GM19240 (cell line): Measurements from ENCODE around the gene RANBP3L.
"Not testable (repeated sequence)": the region's sequence is repeated elsewhere in the genome, so short reads cannot be mapped to it uniquely, and the experiment has no call there.

Source experiments
- DNase-seq: peaks from one replicate; pipeline ENCODE4 v3.0.0; 2011; ENCODE audit warnings: low spot score; ENCODE audit not compliant: insufficient read length

RANBP3L gene, protein sequence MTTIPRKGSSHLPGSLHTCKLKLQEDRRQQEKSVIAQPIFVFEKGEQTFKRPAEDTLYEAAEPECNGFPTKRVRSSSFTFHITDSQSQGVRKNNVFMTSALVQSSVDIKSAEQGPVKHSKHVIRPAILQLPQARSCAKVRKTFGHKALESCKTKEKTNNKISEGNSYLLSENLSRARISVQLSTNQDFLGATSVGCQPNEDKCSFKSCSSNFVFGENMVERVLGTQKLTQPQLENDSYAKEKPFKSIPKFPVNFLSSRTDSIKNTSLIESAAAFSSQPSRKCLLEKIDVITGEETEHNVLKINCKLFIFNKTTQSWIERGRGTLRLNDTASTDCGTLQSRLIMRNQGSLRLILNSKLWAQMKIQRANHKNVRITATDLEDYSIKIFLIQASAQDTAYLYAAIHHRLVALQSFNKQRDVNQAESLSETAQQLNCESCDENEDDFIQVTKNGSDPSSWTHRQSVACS

DNA sequence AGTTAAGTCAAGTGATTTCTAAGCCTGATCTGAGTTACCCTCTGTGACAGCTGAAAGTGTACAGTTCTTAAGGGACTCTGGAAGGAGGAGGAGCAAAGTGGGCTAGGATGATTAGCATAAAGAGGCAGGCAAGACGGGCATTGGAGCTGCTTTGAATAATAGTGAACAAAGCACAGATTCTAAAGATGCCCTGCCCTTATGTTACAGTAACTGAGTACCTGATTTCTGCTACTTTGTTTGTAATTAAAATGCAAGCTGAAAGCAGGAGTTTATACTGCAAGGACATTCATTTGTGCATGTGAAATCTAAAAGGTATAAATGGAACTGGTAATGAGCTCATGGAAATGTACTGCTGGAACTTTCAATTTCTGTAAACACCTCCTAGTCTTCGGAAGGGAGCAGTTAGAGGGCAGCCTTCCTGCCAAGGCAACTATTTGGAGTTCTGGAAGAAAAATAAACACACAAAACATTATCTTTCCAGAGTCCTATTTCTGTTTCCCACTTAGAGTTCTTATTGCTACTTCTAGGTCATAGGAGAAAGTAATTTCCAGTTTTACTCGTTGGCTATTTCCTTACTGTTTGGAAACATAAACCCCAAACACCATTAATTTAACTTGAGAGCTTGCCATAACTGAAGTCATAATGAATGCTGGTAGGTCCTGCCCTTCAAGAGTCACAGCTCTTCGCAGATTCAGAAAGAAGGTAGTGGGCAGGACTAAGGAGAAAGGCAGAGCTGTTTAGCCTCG is at the start of gene RANBP3L:
TSS of gene RANBP3L (minus strand) at position 45 of the 746 bp plus-strand sequence. CDS start 486 bp downstream, outside the sequence.
- no peak for DNase-seq

DNA sequence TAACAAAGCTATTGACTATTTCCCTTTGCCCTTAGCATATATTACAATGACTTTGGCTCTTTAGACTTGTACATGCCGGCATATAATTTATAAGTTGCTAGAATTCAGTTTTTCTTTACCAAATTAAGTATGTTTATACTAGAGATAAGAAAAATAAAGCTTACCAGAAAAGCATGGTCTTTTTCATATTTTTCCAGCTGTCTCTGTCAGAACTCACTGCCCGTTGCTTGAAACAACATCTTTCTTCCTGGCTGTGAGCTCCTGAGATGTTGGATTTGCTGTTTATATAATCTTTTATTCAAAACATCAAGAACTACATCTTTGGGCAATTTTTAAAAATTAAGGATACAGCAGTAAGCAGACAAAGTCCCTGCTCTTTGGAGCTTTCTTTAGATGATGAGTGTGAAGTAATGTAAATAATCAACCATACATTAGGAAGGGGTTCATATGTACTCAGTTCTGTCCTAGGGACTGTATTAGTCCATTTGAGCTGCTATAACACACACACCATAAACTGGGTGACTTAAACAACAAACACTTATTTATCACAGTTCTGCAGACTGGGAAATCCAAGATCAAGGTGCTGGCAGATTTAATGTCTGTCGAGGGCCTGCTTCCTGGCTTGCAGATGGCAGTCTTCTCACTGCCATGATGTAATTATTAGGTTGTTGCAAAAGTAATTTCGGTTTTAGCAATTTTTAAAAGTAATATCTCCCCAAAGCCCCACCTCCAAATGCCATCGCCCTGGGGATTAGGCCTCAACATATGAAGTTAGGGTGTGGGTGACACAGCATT is 45.4 kb upstream of the RANBP3L start:
- no peak for DNase-seq

DNA sequence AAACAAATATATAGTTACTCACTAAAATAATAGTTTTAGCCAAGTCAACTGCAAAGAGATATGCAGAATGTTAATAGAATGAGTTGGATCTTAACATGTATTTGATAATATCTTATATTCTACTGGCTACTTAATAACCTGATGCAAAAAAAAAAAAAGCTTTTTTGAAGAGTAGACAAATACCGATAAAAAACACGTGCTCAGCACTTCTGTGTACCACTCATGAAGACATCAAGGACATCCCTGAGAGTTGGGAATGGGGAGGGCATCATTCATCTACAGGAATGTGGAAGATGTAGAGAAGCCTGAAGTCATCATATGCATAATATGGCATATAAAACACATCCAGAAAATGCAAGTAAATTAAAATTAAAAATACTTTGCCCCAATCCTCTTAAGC is 43.2 kb upstream of the RANBP3L start:
- DNase-seq = no peak

DNA sequence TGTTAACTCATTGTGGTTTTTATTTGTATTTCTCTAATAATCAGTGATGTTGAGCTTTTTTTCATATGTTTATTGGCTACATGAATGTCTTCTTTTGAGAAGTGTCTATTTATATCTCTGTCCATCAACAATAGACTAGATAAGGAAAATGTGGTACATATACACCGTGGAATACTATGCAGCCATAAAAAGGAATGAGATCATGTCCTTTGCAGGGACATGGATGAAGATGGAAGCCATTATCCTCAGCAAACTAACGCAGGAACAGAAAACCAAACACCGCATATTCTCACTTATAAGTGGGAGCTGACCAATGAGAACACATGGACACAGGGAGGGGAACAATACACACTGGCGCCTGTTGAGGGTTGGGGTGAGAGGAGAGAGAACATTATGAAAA is 40.0 kb upstream of the RANBP3L start:
- DNase-seq = not testable (repeated sequence)

DNA sequence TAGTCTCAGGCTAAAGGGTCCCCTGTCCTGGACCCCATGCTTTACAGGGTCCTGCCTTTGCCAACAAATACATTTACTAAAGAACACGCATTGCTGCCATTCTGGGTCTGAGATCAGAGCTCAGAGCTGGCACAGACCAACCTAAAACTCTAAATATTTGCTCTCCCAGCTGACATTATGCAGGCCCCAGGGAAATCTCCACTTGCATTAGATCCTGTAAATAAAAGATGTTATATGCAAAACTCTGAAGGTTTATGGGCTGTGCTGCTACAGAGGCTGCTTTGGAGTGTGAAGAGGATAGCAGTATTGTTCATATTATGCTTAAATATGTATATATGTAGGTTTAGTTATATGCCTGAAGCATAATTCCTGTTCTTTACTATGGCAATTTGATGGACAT is 35.9 kb upstream of the RANBP3L start:
- DNase-seq = no peak

DNA sequence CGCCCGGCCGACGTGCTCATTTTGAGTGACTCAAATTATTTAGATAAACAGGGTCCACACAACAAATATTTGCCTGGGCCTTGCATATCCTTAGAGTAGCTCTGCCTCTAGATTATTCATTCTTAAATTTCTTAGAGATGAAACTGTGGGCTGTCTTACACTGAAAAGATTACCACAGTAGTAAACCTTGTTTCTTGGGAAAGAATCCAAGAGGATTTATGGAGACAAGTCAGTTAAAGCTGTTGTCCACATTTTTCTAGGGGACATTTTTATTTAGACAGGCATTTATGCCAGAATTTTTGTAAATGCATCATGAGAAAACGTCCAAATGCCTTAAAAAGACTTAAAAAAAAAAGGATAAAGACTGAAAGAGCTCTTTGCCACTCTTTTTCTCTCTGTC is 32.6 kb upstream of the RANBP3L start:
- no peak for DNase-seq

DNA sequence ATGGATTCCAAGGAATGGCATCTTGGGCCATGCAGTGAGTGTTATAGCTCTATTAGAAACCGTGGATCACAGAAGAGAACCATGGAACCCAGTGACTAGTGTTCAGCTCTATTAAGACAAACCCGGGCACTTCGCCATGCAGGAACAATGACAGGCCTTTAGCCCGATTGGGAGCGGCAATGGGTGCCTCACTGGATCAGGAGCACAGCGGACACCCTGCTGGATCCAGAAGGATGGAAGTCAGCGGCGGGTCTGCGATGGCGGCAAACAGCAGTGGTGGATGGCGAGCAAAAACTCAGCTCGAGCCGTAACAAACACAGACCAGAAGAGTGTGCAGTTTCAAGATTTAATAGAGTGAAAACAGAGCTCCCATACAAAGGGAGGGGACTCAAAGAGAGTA is 31.0 kb upstream of the RANBP3L start:
- DNase-seq = not testable (repeated sequence)

DNA sequence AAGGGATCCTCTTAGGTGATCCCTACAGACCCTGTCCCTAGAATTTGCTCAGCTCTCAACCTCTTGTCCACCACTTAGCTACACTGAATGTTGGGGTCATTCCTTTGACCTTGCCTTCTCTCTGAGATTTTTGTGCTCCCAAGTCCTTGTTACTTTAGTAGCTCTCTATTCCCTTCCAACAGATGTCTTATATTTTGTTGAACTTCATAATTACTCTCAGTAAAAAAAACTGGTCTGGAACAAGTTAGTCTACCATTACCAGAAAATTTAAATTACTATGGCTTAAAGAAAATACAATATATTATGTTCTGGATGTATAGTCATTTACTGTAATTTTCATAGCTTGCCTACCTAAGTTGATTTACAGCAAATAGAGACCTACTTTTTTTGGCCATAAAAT is 23.5 kb upstream of the RANBP3L start:
- no peak for DNase-seq

DNA sequence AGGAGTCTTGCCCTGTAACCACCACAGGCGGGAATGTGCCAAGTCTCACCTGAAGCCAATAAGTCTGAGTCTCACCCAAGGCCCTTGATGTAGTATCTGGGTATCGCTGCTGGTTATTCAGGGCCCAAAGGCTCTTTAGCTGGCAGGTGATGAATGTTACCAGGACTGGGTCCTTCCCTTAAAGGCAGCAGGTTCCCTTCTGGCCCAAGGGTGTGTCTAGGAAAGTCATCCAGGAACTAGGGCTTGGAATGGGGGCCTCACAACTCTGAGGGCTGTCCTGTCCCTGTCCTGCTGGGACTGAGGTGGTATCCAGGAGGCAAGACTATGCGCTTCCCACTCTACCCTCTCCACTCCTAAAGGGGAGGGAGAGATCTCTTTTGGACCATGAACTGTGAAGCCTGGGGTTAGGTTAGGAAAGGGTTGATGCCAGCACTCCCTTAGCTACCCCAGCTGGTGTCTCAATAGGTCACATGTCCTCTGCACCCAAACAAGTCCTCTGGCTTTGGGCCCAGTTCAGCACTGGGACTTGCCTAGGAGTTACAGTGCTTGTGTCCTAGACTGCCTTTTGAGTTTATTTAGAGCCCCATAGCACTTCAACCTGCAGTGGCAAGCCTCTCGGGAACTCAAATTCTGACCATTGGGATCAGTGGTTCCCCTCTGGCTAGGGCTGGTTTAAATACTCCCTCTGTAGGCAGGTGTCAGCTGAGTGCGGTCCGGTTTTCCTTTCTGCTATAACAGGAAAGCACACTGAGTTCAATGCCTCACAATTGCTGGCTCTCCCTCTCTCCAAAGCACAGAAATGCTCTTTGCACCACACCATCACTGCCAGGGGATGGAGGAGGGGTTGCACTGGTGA is 22.5 kb upstream of the RANBP3L start:
- no peak for DNase-seq

DNA sequence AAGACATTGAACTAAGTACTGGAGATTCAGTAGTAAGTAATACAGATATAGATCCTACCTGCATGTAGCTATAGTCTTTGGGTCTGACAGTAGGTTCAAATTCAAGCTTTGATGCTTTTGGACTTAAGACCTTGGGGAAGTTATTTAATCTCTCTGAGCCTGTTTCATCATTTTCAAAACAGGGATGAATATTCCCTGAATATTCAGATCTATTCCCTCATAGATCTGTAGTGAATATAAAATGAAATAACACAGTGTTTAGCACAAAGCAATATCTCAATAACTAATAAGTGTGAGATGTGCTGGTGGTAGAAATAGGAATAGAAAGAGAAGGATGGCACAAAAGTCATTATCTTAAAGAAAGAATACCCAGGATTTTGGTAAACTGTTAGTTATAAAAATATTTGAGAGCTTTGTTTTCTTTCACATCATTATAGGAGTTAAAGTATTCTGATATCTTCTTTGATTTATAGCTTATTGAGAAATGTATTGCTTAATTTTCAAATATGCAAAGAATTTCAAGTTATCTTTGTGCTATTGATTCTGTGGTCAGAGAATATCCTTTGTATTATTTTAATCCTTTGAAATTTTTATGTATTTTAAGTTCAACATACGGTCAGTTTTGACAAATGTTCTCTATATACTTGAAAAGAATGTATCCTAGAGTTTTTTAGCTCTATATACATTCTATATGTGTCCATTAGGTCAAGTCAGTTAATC is 11.4 kb upstream of the RANBP3L start:
- no peak for DNase-seq

DNA sequence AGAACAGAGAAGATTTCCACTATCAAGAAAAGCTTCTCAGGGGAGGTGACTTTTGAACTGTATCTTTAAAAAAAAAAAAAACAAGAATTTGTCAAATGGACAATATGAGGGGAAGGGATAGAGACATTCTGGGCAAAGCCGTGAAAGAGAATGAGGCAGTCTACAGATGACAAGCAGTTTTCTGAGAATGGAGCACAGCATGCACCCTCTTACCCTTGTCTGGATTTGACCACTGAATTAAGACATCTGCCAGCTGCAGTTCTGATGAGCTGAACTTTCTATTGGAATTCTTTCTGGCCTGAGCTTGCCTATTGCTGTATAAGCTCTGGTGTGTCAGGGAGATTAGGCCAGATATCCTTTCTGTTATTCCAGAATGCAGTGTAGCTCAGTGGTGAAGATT is 10.3 kb upstream of the RANBP3L start:
- no peak for DNase-seq

DNA sequence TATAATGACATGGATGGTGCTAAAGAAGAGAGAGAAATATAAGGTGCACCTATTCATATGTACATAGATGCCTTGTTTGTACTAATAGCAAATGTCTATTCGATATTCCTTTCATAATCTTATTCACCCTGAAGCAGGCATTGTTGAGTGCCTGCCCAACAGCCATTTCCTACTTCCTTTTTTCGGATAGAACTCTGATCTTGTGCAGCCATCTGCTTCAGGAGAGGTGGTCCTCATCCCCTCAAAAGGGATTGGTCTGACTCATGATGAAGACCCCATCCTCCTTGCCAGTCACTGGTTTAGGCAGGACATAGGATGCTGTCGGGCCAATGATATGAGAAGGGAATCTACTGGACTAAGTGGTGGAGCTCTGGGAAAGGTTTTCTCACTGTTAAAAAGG is 8.4 kb upstream of the RANBP3L start:
- no peak for DNase-seq

DNA sequence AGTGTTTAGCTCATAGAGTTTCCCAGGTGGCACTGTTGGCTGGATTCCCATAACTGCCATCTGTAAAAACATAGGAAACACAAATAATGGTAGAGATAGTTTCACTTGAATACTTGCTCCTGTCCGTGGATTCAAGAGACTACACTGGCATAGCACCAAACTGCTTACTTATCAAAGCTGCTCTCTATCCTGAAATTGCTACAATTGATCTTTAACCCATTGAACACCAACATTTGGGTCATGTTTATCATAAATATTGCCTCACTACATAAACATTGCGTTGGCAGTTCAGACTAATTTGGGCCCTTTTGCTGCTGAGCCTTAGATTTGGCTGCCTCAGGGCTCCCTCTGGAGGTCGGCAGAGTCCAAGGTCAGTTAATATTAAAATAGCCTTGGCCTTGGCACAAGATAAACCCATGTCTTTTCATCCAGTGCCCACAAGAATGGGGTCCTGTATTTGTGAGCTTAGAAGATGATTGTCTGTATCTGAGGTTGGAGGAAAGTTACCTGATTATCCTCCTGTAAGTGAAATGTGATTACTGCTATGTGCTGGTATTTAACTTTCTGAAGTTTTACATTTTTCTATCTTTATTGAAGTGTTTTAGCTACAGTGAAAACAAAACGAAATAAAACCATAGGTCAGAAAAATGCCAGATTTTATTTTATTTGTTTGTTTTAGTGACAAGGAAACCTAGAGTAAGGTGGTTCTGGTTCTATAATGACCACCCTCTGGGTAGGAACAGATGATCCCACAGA is 4.0 kb upstream of the RANBP3L start:
- peak; percentile 9 for DNase-seq

DNA sequence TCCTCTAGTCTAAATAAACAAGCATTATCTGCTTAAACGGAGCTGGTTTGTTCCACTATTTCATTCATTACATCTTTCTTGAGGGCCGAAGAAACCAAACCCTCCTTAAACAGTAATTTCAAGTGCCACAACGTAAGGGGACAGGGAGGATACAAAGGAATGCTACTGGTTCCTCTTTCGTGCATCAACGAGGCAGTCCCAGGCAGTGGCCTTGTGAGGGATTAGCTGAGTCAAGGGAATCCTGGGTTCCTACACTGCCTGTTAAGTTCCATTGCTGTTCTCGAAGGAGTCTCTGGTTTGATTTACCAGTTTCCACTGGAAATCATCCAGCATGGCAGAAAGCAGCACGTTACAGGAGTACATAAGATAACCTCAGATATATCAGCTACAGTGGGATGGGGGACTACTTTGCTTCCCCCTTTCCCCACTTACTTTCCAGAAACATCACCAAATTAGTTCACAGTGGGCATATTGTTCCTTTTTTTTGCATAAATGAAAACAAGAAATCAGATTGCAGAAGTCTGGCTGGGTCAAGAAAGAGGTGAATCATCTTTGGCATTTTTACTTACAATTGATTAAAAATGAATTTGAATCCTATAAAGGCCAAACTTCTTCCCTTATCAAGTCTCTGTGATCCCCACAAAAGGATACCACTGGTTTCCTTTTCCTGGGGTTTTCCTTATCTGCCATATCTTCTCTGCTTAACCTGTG is 2.5 kb upstream of the RANBP3L start:
- DNase-seq = no peak

DNA sequence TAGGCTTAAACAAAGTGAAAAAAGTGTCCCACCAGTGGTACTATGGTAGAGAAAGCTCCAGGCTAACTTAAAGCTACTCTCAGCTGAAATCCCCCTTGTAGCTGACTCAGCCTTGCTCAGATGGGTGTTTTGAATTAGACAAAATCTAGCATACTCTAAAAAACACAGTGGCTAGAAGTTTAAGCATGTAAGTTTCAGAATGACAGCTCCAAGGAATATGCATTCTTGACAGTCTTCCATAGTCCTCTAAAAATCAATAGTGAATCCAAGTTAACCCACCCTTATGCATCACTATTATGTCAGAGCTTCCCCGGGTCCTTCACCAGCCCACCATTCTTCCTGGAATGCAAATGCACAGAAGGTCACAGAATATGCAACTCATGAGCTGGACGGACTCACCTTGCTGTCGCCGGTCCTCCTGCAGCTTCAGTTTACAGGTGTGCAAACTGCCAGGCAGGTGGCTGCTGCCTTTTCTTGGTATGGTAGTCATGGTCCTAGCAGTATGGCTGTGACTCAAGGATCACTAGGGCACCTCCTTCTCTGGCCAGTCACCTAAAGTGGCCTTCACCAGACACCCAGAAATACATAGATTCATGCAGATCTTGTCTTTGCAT is 668 bp downstream of the RANBP3L start:
- no peak for DNase-seq

DNA sequence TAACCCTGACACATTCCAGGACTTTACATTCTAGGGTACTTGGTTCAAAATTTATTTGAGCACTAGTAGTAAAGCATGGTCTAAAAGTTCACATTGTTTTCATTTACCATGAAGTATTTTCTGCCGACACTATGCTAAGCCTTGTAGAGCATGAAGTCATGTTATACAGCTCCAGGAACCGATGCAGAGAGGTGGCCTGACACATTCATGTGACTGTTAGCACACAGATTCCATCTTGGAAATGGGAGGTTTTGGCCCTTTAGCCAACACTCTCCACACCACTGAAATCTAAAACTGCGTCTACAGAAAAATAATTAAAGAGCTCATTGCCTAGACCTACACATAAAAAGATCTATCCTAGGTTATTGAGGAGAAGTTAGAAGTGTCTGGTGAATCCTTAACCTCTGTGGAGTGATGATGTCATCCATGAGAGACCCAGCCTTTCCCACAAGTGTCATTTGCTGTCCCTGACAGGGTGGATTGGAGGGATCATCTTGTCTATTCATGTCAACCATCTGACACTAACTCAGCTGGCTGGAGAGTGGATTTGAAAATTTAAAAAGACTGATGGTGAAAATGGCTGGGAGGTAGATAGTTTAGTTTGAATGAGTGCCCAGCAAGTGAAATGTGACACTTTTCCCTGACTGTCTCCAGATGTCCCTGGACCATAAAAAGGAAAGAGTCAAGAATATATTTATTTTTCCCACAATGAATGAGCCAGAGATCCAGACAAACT is 1.3 kb downstream of the RANBP3L start:
- no peak for DNase-seq

DNA sequence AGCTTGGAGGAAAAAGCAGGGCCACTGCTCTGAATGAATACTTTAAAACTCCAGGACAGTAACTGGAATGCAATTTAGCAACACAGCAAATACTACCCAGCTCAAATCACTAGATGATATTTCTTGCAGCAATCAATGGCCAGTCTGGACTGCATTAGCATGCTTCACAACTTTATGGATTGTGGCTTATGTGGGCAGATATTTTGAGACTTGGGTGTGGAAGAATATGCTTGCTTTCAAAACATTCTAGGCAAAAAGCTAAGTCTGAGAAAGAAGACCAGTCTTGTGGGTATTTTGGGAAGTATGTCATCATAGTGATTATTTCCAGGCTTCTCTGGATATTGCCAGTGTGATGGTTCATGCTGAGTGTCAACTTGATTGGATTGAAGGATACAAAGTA is 3.1 kb downstream of the RANBP3L start:
- DNase-seq = no peak

DNA sequence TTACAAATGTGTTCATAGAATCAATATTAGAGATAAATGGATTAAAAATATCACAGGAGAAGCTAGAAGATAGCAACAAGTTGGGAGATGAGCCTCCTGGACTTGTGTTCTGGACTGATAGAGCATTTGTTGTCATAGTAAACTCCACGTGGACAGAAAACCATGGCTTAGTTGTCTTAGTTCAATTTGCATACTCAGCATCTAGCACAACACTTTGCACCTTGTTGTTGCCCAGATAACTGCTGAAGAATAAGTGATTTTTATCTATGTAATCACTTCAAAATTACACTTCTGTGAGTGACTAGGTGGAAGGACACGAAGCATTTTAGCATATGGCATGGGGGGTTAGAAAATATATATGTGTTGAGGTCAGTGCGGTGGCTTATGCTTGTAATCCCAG is 4.0 kb downstream of the RANBP3L start:
- no peak for DNase-seq
